Gastrocnemius medialis (tissue), 4 donors: ENCODE data around the gene RIPK3.

Experiments
- POLR2A ChIP-seq, 2 donors: fragments of 450-650 bp; IDR thresholded peaks; one replicate each; pipeline ENCODE4 v1.6.1; 2017; ENCODE audit warnings: antibody characterized with exemption in 2 of 2, mild to moderate bottlenecking in 2 of 2, moderate library complexity in 2 of 2
- TF ChIP-seq, protein P1 (sequence below), 5 experiments: fragments of 450-650 bp in 3 of 5; fragments of 200-600 bp in 2 of 5; sonication (generic) in 2 of 5; IDR thresholded peaks in 4 of 5; conservative IDR thresholded peaks in 1 of 5; 1 replicate in 4 of 5; 2 replicates in 1 of 5; pipeline ENCODE4 v1.5.1; 2016 to 2019; ENCODE audit warnings: antibody characterized with exemption in 5 of 5, mild to moderate bottlenecking in 3 of 5, moderate library complexity in 3 of 5

DNA sequence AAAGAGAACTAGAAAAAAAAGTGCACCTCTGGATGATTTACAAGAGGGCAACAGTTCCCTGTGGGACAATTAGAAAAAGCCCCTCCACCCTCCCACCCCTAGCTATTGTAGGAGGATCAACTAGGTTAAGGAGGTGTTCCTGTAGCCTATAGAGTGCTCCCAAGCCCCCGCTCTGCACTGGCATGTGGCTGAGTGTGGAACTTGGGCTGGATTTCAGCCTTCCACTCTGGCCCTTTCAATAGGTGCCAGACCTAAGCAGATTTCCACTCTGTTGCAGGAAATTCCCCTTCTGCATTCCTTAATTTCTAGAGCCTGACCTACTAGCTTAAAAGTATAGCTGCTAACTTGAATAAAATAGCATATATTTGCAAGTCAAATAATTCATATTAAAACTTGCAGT, 31.0 kb upstream of the RIPK3 start:
- TF ChIP-seq, protein P1, sequence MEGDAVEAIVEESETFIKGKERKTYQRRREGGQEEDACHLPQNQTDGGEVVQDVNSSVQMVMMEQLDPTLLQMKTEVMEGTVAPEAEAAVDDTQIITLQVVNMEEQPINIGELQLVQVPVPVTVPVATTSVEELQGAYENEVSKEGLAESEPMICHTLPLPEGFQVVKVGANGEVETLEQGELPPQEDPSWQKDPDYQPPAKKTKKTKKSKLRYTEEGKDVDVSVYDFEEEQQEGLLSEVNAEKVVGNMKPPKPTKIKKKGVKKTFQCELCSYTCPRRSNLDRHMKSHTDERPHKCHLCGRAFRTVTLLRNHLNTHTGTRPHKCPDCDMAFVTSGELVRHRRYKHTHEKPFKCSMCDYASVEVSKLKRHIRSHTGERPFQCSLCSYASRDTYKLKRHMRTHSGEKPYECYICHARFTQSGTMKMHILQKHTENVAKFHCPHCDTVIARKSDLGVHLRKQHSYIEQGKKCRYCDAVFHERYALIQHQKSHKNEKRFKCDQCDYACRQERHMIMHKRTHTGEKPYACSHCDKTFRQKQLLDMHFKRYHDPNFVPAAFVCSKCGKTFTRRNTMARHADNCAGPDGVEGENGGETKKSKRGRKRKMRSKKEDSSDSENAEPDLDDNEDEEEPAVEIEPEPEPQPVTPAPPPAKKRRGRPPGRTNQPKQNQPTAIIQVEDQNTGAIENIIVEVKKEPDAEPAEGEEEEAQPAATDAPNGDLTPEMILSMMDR (IDR thresholded peaks at IDR 0.05 in 4 of 5, conservative IDR thresholded peaks at IDR 0.05 in 1 of 5): no peak
- no peak for TF ChIP-seq POLR2A (IDR thresholded peaks at IDR 0.05)
